Measurements from ENCODE around the gene SNX13.

DNA sequence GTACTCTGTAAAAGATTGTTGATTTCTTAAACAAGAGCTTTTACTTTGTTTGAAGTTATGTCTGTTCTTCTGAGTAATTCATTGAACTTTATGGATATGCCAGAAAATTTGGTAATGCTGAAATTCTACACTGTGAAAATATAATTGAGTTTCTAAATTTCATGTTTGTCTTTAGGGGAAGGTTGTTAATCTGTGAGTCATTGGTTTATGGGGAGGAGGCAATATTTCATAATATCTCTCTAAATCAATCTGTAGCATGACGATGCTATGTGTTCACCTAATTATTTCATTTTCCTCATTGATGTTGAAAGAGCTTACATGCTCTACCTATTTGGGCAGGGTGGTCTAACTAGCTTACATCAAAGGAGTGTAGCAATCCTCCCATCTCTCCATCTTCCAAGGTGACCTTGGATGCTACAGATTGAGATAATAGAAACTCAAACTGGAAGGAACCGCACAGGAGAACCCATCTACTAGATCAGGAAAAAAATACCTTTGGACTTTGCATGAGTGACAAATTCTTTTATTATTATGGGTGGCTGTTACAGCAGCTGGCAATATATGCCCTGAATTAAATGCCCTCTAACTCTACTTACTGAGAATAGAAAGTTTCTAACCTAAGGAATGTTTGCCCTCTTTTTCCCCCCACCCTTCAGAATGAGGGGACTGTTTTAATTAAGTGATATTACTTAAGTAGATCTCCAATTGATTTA is 8.4 kb upstream of the SNX13 start:
- TF ChIP-seq POLR2A (IDR thresholded peaks at IDR 0.05), result no peak
- TF ChIP-seq, protein P1, sequence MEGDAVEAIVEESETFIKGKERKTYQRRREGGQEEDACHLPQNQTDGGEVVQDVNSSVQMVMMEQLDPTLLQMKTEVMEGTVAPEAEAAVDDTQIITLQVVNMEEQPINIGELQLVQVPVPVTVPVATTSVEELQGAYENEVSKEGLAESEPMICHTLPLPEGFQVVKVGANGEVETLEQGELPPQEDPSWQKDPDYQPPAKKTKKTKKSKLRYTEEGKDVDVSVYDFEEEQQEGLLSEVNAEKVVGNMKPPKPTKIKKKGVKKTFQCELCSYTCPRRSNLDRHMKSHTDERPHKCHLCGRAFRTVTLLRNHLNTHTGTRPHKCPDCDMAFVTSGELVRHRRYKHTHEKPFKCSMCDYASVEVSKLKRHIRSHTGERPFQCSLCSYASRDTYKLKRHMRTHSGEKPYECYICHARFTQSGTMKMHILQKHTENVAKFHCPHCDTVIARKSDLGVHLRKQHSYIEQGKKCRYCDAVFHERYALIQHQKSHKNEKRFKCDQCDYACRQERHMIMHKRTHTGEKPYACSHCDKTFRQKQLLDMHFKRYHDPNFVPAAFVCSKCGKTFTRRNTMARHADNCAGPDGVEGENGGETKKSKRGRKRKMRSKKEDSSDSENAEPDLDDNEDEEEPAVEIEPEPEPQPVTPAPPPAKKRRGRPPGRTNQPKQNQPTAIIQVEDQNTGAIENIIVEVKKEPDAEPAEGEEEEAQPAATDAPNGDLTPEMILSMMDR (IDR thresholded peaks at IDR 0.05), result no peak
